T1000 (cell line): ENCODE results near the gene ANO6.
"Not testable (repeated sequence)": the region's sequence is repeated elsewhere in the genome, so short reads cannot be mapped to it uniquely, and the experiment has no call there.

Experiments used
- DNase-seq: peaks from one replicate; lab custom pipeline; 2025; ENCODE audit warnings: mixed read lengths; lab: John Stamatoyannopoulos, UW

ANO6 gene

DNA sequence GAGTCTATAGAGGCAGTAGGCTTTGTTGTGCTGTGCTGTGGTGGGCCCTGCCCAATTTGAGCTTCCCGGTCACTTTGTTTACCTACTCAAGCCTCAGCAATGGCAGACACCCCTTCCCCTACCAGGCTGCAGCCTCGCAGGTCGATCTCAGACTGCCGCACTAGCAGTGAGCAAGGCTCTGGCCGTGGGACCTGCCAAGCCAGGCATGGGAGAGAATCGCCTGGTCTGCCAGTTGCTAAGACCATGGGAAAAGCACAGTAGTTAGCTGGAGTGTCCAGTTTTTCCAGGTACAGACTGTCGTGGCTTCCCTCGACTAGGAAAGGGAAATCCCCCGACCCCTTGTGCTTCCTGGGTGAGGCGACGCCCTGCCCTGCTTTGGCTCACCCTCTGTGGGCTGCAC is 26.3 kb downstream of the ANO6 start:
- DNase-seq, result no peak

DNA sequence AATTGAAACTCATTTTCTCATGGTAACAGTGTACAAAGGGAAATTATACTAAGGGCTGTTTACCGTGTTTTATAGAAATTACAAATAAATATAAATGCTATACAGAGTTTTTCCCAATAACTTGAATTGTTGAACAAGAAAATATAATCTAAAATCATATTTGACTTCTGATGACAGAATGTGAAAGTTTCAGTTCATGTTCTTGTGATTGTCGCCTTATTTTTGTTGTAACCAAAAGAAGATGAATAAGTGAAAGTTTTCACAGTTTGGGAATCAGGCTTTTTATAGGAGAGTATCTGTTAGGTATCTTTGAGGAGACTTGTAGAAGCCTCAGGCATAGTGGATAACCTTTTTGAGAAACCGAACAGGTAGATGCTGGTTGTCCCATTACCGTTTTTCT is 28.1 kb downstream of the ANO6 start:
- no peak for DNase-seq

DNA sequence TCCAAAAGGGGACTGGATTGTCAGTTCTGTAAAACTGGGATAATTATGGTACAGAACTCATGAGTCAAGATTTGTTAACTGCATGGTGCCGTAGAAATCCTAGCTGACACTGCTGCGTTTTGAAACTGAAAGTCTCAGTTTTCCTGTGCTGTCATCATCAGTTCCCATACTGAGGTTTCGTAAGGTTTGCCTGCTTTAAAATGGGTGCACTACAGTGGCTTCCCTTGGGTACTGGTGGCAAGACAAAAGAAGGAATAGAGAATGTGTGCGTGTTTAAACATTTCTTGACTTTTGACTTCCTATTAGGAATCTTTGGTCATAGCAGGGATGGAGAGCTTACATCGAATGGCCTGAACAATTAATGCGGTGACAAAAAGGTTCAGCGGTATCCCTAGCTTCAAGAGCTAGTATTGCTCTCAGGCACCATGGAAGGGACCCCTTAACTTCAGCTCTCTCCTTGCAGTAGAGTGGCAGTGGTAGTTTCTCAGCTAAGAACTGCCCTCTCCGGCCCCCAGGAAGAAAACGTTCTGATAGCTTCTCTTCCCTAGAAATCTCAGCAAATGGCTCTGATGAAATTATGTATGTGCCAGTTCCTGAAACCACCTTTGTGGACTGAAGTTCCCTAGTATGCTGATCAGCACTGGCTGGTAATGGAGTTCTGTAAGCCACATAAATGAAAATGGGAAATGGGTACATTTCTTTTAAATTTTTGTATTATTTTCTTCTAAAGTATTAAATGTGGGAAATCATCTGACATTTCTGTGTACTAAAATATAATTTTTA is 28.9 kb downstream of the ANO6 start:
- DNase-seq, result no peak

DNA sequence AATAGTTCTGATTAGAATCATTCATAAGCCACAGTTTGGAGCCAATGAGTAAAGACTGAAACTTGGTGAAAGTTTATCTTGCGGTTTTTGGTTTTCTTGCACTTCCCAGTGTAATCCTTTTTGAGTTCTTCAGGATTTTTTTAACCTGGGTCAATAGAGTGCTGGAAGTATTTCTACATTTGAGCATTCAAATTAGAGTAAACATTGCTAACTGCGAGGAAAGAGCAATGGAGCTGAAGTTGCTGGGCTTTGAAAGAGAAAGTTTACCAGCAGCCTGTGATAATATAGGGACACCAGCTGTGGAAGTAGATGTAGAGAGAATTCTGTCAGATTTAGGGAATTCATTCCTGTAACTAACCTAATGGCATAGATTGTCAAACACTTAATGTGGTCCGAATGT is 30.3 kb downstream of the ANO6 start:
- no peak for DNase-seq

DNA sequence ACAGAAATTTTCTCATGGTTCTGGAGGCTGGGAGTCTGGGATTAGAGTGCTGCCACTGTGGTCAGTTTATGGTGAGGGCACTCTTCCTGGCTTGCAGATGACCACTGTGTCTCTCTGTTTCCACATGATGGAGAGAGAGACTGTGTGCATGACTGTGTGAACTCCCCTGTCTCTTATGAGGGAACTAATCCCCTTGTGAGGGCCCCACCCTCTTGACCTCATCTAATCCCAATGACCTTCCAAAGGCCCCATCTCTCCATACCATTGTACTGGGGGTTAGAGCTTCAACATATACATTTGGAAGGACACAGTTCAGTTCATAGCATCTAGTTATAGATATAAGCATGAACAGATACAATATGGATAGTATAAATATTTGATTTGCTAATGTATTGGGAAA is 31.7 kb downstream of the ANO6 start:
- no peak for DNase-seq

DNA sequence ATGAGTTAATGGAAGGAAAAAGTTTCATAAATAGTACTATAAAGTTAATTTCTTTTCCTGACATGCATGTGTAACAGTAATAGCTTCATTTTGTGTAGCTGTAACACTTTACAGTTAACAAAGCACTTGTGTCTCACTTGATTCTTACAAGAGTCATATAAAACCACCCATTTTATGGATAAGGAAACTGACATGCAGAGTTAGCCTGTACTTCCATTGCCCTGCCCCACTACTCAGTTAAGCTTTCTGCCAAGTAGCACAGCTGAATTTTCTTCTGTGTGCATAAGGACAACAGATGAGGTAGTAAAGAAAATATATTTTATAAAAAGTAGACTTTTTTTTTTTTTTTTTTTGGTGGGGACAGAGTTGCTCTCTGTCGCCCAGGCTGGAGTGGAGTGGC is 32.2 kb downstream of the ANO6 start:
- no peak for DNase-seq

DNA sequence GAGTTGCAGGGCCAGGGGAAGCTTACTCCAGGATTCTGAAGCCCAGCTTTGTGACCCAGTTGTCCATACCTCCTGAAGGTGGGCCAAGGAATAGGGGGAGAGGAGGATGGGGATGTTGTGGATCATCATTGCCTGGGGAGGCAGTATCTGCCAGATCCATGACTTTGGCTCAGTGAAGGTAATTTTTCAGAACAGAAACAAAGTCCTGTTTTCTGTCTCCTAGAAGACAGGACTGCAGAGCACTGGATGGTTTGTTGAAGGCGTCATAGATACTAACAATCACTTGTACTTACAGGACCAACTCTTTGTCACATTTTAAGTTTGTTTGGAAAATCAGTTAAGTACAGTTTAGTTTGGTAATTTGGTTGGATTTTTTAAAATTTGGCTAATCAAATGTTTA is 38.4 kb downstream of the ANO6 start:
- DNase-seq, result no peak

DNA sequence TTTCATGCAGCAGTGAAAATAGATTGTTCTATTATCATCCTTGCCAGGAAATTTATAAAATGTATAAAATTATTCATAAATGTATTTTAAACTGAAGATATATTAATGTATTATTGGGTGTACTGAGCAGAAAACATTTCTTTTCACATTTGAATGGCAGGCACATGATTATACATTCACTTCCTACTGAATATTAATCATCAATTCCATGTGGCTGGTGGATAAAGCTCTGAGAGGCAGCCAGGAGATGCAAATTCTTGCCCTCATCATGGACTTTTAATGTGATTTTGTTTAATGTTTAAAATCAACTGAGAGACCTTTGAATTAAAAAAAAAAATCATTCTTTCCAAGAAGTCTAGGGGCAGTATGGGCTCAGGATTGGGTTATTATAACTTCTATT is 40.8 kb downstream of the ANO6 start:
- DNase-seq, result no peak

DNA sequence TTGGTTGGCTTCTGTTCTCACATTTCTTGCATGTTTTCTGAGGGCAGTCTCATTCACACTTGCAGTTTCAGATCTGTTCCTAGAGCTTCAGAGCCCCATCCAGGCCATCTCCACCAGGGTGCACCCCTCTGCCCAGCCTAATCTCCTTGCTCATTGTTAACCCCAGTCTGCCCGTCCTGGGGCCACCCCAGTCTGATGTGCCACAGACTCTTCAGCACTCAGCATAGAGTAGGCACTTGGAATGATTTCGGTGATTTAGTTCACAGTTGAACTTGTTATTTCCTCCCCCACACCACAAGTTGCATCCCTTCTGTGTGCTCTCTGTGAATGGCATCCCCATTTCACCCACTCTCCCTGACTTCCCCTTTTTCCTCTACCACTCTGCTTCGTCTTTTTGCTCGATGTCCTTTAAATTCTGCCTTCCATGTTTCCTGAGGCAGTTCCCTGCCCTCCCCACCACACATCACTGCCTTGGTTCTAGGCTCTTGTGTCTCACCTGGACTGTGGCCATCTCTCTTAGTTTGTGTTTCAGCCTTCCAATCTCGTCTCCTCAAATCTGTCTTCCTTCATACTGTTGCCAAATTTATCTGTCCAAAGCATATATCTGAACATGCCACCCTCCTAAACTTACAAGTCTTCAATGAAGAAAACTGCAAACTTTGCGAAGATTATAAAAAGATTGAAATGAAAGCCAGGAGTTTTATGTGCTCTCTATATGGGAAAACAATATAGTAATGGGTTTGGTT is 41.5 kb downstream of the ANO6 start:
- DNase-seq, result no peak

DNA sequence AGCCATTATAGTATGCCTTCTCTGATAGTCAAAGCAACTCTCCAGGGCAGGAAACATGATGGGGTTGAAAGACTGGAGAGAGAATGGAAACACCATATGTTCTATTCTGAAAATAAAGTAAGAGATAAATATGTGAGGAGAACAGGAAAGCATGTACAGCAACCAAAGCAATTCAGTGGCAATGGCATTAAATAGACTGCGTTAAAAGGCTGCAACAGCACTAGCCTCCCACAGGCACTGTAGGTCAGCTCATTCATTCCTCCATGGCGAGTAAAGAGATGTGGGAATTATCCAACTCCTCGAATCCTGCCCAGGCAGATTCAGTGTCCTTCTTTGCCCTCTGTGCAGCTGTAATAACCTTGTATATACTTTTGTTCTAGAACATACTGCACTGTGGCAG is 43.8 kb downstream of the ANO6 start:
- DNase-seq, result no peak

DNA sequence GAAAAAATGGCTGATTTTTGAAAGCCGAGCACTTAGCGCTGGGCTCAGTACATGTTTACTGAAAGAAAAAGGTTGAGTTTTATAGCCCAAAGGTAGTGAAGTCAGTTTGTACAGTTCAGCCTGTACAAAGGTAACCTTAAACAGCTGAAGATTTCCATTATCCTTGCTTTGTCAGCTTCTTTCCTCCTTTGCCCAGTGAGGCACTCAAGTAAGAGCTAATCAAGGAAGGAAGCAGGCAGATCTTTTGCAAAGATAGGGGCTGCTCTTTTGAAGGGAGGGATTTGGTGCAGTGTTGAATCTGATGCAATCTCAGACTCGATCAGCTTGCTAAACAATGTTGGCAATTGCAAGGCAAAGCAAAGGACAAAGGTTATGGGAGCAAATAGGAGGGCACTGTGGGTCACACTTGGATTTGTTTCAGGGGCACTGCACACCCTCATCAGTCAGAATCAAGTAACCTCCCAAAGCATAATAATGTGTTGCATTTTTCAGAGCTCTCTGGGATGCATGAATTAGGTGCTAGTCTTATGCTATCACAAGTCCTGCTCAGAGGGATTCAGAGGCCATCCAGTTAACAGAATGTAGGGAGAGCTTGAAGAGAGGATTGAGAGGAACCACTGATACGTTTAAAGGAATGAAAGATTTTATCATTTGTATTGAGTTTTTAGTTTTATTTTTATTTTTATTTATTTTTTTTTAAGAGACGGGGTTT is 44.4 kb downstream of the ANO6 start:
- no peak for DNase-seq

DNA sequence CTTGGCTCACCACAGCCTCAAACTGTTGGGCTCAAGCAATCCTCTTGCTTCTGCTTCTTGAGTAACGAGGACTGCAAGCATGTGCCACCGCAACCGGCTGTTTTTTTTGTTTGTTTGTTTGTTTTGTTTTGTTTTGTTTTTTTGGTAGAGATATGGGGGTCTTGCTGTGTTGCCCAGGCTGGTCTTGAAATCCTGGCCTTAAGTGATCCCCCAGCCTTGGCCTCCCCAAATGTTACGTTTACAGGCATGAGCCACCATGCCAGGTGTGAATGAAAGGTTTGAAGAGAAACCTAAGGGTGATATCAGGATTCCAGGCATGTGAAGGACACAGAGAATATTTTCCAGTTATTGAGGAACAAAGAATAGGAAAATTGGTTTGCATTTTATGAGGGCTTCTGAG is 45.0 kb downstream of the ANO6 start:
- DNase-seq, result no peak

DNA sequence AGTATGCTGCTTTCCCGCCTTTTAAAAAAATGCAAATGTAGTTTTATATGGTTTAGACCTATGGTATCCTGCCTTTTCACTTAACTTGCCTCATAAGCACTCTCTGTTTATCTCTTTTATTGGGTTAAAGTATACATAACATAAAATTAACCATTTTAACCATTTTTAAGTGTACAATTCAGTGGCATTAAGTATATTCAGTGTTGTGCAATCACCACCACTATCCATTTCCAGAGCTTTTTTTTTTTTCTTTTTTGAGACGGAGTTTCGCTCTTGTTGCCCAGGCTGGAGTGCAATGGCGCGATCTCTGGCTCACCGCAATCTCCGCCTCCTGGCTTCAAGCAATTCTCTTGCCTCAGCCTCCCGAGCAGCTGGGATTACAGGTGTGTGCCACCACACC is 46.3 kb downstream of the ANO6 start:
- not testable (repeated sequence) for DNase-seq

DNA sequence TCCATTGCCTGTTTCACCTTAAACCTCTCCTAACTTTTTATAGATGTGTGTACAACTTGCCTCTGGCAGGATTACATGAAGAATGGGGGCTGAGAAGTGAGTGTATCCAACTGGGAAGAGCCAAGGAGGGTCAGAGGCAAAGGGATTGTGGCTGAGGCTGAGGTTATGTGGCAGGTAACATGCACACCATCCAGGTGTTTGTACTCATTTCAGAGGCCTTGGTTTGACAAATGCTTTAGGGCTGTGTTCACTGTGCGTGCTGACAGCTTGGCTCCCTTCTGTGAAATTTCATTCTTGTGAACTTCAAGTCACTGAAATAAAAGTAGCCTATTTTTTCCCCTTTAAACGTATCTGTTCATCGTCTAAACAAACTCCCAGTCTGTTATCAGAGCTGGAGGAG is 47.7 kb downstream of the ANO6 start:
- no peak for DNase-seq

DNA sequence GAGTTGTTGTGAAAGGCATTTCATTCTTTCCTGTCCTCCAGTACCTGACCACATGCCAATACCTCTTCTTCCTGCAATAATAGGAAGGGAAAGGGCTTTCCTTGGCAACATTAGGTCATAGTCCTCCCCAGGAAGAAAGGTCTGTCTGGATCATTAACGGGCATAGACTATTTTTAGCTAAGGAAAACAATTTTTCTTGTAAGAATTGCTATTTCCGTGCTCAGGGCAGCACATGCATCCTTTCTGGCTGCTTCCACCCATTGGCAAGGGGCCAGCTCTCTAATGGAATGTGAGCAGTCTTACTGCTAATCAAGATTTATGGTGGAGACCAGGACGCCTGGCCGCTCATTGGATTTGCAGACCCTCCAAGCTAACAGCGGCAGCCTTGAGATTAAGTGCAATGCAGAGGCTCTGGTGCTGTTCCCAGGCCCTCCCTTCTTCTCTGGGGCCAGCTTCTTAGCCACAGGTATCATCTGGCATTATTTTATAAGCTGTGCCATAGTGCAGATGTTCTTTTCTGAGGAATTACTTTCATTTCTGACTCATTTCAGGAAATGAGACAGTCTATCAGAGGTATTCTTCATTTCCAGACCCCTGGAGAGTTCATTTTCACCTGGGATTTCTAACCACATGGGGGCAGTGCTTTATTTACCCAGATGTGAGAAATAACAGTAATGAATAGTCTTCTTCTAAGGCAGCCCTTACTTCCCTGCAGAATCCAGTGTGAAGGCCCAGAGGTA is 52.9 kb downstream of the ANO6 start:
- peak; percentile 96 for DNase-seq

DNA sequence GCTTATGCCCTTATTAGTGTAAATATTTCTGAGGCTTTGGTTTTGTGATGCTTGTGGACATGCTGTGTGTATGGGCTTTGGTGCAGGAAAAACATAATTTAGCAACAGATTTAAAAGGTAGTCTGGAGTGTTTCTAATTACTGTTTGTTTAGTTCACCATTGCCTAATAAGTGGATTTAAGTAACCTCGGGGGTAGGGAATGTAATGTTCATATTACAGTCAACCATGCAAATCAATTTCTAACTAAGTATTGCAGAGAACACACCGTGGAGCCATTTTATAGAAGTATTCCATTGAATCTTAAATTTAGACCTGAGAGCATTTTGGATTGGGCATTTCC is 53.5 kb downstream of the ANO6 start:
- no peak for DNase-seq

DNA sequence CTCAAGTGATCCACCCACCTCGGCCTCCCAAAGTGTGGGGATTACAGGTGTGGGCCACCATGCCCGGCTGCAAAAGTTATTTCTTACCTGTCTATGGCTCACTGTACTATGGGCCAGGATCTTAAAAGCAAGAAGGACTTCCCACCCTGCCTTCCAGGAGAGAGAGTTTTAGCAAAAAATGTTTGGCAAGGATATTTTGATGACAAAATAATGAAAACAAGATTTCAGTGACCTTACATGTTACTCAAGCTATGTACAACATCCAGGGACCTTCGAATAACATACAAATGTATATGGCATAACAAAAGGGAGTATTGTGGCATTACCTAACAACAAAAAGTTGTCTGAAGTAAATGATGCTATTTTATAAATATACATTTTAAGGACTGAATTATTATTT is 55.1 kb downstream of the ANO6 start:
- no peak for DNase-seq

DNA sequence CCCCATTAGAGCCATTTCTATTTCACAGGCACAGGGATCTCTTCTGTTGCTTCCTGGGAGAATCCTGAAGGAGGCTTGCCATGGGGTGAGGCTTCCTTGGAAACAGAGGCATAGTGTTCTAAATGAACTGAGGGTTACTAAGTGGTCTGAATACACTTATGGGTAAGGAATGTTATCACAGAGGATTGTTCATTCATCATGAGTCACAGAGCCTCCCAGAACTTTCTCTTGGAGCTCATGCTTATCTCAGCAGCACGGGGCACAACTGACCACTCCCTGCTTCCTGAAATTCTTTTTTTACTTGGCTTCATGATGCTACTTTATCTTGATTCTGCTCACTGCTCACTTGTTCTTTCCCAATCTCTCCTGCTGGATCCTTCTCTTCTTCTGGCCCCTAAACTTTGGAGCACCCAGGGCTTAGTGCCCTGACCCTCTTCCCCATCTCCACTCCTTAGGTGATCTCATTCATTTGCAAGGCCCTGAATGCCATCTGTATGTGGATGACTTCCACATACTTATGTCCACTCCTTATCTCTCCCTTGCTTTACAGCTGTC is 57.9 kb downstream of the ANO6 start:
- peak; percentile 96 for DNase-seq

DNA sequence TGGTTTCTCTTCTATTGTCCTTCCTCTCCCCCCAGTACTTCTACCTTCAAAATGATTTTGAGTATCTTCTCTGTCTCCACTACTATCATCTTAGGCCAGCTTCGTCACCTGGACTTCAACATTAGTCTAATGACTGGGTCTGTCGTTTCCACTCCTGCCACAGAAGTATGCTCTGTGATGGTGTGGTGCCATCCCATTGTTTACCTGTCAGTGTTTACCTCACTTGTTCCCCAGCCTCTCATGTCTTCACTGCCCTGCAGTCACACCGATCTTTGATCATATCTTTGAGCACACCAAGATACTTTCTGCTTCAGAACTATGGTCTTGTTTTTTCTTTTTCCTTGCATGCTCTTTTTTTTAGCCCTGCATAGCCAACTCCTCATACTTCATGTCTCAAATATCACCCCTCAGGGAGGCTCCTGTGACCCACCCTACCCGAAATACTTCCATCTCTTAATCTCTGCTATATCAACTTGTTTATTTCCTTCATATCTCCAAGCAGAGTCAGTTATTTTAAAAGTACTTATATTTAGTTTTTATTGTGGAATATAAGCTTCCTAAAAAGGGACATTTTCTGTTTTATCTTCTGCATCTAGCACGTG is 60.4 kb downstream of the ANO6 start:
- DNase-seq, result no peak

DNA sequence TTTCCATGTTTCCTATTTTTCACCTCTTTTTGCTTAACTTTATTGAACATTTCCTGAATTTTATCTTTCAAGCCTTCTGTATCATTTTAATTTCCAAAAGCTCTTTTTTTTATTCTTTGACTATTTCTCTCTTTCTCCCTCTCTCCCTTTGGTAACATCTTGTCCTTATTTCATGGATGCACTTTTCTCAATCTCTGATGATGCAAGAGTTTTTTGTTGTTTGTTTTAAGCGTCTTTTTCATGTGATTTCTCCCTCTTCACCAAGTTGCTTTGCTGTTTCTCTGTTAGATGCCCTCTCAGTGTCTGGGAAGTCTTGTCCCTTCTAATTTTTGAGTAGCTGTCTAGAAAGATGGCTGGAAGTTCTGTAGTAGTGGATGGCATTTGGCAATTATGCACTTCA is 62.6 kb downstream of the ANO6 start:
- no peak for DNase-seq

DNA sequence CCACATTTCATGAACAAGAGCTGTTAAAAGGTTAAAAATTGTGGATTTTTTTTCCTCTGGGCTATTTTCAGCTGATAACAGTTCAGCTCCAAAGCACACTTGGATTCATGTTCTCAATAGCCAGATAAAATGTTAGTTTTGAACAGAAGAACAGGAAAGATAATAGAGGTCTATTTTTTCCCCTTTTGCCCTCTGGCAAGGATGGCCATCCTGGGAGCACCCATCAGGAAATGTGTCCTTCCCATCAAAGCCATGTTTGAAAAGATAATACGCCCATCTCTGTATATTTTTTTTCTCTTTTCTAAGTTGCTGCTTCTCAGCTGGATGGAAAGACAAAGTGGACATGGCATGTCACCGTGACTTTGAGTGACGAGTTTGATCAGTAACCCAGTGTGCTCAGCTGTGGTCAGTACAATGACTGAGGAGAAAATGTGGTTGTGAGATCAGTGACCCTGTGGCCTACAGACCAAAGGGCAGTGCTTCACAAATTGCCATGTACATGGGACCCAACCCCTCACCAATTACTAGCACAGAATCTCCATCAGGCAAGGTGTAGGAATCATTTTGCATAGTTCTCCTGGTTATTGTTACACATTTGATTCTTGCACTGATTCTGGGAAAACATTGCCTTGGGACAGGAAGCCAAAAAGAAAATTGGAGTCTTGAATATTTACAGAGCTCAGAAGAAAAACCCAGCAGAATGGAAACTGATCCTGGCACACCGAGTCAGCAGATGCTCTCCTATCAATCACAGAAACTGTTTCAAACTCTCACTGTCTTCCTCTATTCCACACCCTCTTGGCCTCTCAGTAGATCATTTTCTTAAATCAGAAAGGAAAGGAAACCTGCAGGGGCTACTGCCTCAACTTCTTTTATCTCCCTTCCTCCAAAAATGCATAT is 64.3 kb downstream of the ANO6 start:
- no peak for DNase-seq
